Hematopoietic multipotent progenitor cell treated with erythropoietin and hydrocortisone succinate and interleukin-3 and kit ligand, for 17 days (in vitro differentiated cells): Measurements from ENCODE around the gene STAP2.
"Not testable (repeated sequence)": the region's sequence is repeated elsewhere in the genome, so short reads cannot be mapped to it uniquely, and the experiment has no call there.

ENCODE experiments used
- DNase-seq: peaks from one replicate; pipeline ENCODE4 v3.0.0-alpha.2; 2015; ENCODE audit warnings: low spot score

Gene STAP2

GRCh38 chr19:4298810-4299550, 39.6 kb downstream of the STAP2 start:
- DNase-seq, result no peak

GRCh38 chr19:4297901-4298809, 40.5 kb downstream of the STAP2 start:
- DNase-seq, result no peak

DNA sequence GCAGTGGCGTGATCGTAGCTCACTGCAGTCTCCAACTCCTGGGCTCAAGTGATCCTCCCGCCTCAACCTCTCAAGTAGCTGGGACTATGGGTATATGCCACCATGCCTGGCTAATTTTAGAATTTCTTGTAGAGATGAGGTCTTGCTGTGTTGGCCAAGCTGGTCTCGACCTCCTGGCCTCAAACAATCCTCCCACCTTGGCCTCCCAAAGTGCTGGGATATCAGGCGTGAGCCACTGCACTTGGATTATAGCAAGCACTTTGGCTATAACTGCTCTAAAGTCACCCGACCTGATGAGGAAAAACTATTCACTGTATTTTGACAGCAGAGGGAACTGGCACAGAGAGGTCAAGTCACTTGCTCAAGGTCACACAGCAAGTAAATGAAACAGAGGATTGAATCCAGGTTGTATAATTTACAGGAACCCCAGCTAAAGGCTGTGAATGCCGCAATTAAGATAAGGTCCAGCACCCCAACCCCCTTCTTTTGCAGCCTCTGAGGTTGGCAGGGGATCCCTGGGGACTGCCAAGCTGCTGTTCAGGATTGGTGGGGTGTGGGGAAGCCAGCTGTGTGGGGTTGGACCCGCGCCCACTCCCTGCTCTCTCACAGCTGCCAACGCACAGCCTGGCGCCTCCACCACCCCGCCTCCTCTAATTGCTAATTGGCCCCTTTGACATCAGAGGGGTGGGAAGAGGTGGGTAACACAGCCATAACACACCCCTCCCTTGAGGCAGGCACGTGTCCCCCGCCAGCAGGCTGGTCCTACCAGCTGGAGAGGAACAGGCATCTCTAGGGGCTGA, 42.5 kb downstream of the STAP2 start:
- no peak for DNase-seq

- no peak for DNase-seq
Observed at GRCh38 chr19:4294389-4294788, 44.2 kb downstream of the STAP2 start.

GRCh38 chr19:4292515-4292914, 46.1 kb downstream of the STAP2 start:
- no peak for DNase-seq

DNA sequence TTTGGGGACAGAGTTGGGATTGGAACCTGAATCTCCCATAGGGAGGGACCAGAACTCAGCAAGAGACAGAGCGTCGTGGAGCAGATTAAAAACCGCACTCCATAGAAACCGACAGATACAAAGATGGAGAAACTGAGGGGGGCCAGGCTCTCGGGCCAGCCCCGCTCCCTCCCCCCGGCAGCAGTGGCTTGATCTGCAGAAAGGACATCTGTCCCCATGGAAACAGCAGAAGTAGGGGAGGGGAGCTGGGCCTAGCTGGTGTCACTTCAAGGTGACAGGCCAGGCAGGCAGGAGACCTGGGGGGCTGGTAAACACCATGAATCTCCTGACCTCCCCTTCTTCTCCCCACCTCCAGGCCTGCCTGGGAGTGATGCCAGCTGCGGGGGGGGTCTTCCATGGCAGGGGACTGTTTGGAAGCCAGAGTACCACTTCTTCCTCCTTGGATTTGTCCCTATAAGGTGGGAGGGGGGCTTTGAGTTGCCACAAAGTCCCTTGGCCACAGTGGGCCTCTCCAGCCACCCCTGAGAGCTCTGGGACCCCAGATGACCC, 47.4 kb downstream of the STAP2 start:
- DNase-seq, result no peak

DNA sequence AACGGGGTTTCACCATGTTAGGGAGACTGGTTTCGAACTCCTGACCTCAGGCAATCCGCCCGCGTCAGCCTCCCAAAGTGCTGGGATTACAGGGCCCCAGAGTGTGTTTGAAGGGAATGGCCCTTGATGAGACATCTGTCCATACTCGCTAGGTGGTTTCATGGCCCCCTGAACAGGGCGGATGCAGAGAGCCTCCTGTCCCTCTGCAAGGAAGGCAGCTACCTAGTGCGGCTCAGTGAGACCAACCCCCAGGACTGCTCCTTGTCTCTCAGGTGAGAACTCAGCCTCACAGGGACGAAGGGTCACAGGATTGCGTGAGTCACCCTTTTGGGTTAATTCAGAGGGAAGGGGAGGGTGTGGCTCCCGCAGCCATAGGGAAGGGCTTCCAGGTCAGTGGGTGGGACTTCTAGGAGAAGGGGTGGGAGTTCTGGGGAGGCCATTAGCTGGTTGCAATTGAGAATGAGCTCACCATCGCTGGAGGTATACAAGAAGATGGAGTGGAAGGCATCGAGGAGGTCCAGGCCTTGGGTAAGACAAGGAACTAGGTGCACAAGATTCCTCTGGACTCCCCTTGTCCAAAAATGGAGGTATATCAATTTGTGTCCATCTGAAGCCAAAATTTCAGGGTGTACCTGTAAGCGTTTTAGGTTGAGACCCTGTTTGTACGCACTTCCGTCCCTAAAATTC, 50.4 kb downstream of the STAP2 start:
- no peak for DNase-seq

- not testable (repeated sequence) for DNase-seq
Observed at GRCh38 chr19:4286141-4286540, 52.5 kb downstream of the STAP2 start.

DNA sequence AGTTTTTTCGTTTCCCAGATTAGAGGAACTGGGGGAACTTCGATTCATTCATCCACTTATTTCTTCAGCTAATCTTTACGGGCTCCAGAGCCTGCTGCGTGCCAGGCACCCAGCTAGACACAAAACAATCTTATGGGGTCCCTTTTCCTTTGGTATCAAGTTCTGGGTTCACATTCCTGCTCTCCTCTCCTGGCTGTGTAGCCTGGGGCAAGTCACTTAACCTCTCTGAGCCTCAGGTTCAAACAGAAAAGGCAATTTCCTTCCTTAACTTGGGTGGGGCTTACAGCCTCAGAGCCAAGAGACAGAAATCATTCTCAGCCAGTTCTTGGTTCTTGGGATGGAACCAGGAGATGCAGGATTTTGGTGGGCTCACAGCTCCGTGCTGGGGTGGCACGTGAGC, 53.7 kb downstream of the STAP2 start:
- no peak for DNase-seq

DNA sequence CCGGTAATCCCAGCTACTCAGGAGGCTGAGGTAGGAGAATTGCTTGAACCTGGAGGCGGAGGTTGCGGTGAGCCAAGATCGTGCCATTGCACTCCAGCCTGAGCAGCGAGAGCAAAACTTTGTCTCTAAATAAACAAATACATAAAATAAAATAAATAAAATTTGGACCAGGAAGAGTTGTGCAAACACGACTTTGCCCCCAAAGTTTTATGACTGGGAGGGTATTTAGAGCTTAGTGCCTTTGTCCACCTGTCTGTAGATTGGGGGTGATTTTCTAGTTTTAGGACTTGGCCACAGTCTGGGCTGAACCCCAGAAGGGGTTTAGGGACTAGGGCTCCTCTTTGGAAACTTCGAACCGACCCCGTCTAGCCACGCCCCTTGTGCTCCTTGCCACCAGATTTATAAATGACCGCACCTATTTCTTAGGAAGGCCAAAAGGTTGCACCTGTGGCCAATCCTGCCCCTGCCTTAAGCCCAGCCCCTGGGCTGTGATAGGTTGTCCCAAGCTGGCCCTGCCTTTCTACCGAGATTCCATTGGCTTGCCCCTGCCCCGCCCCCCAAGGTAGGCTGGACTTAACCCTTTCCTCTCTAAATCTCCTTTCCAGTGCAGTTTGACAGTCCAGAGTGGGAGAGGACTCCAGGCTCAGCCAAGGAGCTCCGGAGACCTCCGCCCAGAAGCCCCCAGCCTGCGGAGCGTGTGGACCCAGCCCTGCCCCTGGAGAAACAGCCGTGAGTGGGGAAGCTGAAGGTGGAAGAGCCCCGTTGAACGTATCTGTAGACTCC, 54.3 kb downstream of the STAP2 start:
- DNase-seq, result no peak

DNA sequence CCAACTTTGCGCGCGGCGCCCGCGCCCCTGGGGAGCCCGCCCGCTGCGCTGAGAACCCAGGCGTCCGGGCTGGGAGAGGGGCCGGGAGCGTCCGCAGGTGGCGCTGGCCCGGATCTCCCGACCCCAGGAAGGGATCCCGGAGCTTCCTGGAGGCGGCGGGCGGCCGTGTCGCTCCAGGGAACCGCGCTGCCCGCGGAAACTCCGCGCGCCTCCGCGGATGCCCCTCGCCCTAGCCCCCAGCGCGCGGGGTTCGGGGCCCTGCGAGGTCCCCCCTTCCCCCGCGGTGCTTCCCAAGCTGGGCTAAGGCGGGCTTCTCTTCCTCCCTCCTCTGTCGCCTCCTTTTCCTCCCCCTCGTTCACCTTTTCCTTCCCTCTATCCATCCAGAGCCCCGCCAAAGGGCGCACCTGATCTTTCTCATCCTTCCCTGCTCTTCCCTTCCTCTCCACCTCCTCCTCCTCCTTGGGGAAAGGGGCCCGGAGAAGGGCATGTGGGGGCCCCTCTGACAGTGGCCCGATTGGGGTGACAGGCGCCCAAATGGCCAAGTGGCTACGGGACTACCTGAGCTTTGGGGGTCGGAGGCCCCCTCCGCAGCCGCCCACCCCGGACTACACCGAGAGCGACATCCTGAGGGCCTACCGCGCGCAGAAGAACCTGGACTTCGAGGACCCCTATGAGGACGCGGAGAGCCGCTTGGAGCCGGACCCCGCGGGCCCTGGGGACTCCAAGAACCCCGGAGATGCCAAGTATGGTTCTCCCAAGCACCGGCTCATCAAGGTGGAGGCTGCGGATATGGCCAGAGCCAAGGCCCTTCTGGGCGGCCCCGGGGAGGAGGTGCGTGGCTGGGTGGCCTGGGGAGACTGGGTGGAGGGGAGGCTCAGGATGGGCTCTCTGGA, 58.9 kb downstream of the STAP2 start:
- DNase-seq, result no peak

DNA sequence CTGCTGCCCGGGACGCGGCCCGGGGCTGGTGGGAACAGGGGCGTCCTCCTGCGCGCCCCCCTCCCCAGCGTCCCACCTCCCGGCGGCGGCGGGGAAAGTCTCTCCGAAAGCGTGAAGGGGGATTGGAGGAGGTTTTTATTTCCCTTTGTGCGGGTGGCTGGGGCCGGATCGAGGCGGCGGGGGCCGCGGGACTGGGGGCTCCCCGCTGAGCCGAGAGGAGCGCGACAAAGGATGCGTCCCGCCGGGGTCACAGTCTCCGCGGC, 59.4 kb downstream of the STAP2 start:
- DNase-seq, result no peak

- DNase-seq, result no peak
Observed at GRCh38 chr19:4278419-4279266, 60.0 kb downstream of the STAP2 start, which contains the start of gene SHD. Gene SHD (plus strand): TSS chr19:4279266. CDS start chr19:4280064, 798 bp downstream.

GRCh38 chr19:4278010-4278409, 60.6 kb downstream of the STAP2 start:
- no peak for DNase-seq

DNA sequence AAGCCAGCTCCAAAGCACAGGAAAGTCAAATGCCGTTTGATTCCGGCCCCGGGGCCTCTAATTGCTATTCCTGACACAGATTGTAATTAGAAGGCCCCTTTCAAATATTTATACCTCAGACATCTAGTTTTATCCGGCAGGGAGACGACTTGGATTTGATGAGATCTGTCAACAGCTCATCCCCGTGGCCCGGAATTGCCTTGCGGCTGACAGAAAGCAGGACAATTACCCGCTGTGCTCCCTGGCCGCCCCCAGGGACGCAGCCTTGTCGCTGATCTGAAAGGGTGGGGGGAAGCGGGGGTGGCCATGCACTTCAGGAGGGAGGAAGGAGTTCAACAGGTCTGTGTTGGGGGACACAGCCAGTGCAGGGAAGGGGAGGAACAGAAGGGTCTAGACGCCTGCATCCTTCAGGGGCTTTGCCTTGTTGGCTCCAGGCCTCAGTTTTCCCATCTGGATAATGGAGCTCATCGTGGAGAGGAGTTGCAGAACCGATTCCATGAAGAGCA, 61.4 kb downstream of the STAP2 start:
- no peak for DNase-seq

DNA sequence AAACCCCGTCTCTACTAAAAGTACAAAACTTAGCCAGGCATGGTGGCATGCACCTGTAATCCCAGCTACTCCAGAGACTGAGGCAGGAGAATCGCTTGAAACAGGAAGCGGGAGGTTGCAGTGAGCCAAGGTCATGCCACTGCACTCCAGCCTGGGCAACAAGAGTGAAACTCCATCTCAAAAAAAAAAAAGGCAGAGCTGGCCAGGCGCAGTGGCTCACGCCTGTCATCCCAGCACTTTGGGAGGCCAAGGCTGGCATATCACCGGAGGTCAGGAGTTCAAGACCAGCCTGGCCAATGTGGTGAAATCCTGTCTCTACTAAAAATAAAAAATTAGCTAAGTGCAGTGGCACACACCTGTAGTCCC, 64.3 kb downstream of the STAP2 start:
- DNase-seq, result not testable (repeated sequence)
